NCI-H1930 (cell line): ENCODE data around the gene ABHD16A.

Experiments
- DNase-seq, 2 experiments: peaks; one replicate each; lab custom pipeline; 2025; lab: John Stamatoyannopoulos, UW

Gene ABHD16A

GRCh38 chr6:31689249-31690110, 13.6 kb downstream of the ABHD16A start:
- DNase-seq: no peak

- DNase-seq: no peak
These were observed 15.0 kb downstream of the ABHD16A start for GRCh38 chr6:31687860-31688693.

GRCh38 chr6:31687321-31687720, 15.8 kb downstream of the ABHD16A start:
- no peak for DNase-seq

- DNase-seq: no peak
These were observed 16.6 kb downstream of the ABHD16A start for GRCh38 chr6:31686483-31686882.

GRCh38 chr6:31683591-31683990, 19.5 kb downstream of the ABHD16A start:
- DNase-seq: no peak

GRCh38 chr6:31681135-31681671, 21.9 kb downstream of the ABHD16A start:
- DNase-seq: peak in 1 of 2 experiments; percentile 26

- peak; percentile 31 to 57 for DNase-seq
These were observed 22.6 kb downstream of the ABHD16A start, which contains the start of gene LY6G5C for GRCh38 chr6:31680226-31681134. TSS of gene LY6G5C (minus strand) at chr6:31681067. CDS start at chr6:31680373, 694 bp downstream.

- no peak for DNase-seq
These were observed 25.2 kb downstream of the ABHD16A start for GRCh38 chr6:31677955-31678354.

GRCh38 chr6:31676904-31677303, 26.2 kb downstream of the ABHD16A start:
- no peak for DNase-seq

- DNase-seq: no peak
These were observed 26.7 kb downstream of the ABHD16A start for GRCh38 chr6:31676322-31676903.

GRCh38 chr6:31669676-31670075, 33.4 kb downstream of the ABHD16A start, which contains the start of gene LY6G5B:
TSS of gene LY6G5B (plus strand) at chr6:31669976. CDS start at chr6:31670951, 975 bp downstream.
- no peak for DNase-seq

- DNase-seq: no peak
These were observed 36.7 kb downstream of the ABHD16A start for GRCh38 chr6:31666337-31666965.

GRCh38 chr6:31665501-31666336, 37.4 kb downstream of the ABHD16A start, which contains the start of gene CSNK2B:
TSS of gene CSNK2B (plus strand) at chr6:31666080. CDS start at chr6:31666832, 752 bp downstream.
- peak; percentile 97 to 98 for DNase-seq

GRCh38 chr6:31664790-31665500, 38.2 kb downstream of the ABHD16A start, which contains the start of gene GPANK1:
TSS of gene GPANK1 (minus strand) at chr6:31664997. CDS start at chr6:31664478, 519 bp downstream.
- DNase-seq: peak; percentile 84 to 88

- DNase-seq: no peak
These were observed 38.9 kb downstream of the ABHD16A start for GRCh38 chr6:31663961-31664789.

GRCh38 chr6:31663126-31663960, 39.8 kb downstream of the ABHD16A start:
- DNase-seq: no peak
